HFF-Myc (cell line): ENCODE results near the gene APOO.

Experiments
- DNase-seq: peaks from one replicate; pipeline ENCODE4 v3.0.0-alpha.2; 2011; ENCODE audit warnings: low read depth; ENCODE audit errors: extremely low read depth
- H3K4me3 ChIP-seq: replicated peaks from 2 replicates; pipeline ENCODE4 v1.5.1; 2011; ENCODE audit warnings: low read depth, mild to moderate bottlenecking, control low read depth, low read length
- CTCF ChIP-seq: IDR thresholded peaks from 2 replicates; pipeline ENCODE4 v1.5.1; 2012; ENCODE audit warnings: mild to moderate bottlenecking, low read depth, low read length, control low read depth; ENCODE audit errors: missing control alignments

APOO gene

GRCh38 chrX:23789386-23790154 lies 118.2 kb downstream of the APOO start:
- no peak for DNase-seq
- H3K4me3 ChIP-seq: no peak overlapping the region
- TF ChIP-seq CTCF: no peak

GRCh38 chrX:23788946-23789345 lies 118.8 kb downstream of the APOO start:
- DNase-seq: no peak
- no peak for TF ChIP-seq CTCF

GRCh38 chrX:23788521-23788920 lies 119.2 kb downstream of the APOO start:
- DNase-seq: no peak
- H3K4me3 ChIP-seq: no peak overlapping the region
- TF ChIP-seq CTCF: no peak

More at GRCh38 chrX:23788946-23789345, 118.8 kb downstream of the APOO start:
- H3K4me3 ChIP-seq: no peak overlapping the region

- no peak for TF ChIP-seq CTCF
- DNase-seq: no peak
- no peak overlapping the region for H3K4me3 ChIP-seq
Observed at GRCh38 chrX:23787745-23788118, 120.0 kb downstream of the APOO start.

GRCh38 chrX:23786268-23786815 lies 121.4 kb downstream of the APOO start:
- TF ChIP-seq CTCF: no peak
- H3K4me3 ChIP-seq: no peak overlapping the region
- DNase-seq: no peak

GRCh38 chrX:23785580-23785979 lies 122.2 kb downstream of the APOO start:
- TF ChIP-seq CTCF: no peak
- no peak overlapping the region for H3K4me3 ChIP-seq
- no peak for DNase-seq
